ENCODE data around the gene TRPM3.

Gene TRPM3

DNA sequence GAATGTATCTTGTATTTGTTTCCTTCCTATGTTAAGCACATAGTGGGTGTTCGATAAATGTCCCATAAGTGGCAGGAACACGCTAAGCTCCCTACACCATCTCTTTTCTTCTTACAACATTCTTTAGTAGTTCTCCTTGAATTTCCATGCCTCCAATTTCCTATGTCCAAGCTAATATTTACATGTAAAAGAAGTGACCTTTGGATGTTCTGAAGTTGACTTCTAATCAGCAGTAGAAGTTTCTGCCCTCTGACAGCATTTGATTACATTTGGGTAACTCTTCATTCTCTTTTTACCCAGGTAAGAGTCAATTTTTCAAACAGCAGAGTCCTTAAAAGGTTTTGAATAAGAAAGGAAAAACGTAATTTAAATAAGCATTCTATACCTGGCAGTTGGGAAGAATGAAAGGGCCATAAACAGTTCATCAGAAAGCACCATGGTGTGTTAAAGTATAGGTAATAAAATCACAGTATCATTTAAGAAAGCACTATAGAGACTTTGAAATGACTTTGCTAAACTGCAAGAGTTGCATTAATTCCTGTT, 78.9 kb downstream of the TRPM3 start:
- TF ChIP-seq, protein P1, sequence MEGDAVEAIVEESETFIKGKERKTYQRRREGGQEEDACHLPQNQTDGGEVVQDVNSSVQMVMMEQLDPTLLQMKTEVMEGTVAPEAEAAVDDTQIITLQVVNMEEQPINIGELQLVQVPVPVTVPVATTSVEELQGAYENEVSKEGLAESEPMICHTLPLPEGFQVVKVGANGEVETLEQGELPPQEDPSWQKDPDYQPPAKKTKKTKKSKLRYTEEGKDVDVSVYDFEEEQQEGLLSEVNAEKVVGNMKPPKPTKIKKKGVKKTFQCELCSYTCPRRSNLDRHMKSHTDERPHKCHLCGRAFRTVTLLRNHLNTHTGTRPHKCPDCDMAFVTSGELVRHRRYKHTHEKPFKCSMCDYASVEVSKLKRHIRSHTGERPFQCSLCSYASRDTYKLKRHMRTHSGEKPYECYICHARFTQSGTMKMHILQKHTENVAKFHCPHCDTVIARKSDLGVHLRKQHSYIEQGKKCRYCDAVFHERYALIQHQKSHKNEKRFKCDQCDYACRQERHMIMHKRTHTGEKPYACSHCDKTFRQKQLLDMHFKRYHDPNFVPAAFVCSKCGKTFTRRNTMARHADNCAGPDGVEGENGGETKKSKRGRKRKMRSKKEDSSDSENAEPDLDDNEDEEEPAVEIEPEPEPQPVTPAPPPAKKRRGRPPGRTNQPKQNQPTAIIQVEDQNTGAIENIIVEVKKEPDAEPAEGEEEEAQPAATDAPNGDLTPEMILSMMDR (IDR thresholded peaks at IDR 0.05; ENCODE audit: extremely low read depth, missing control alignments) = no peak
- no peak for DNase-seq (ENCODE audit: low spot score)

DNA sequence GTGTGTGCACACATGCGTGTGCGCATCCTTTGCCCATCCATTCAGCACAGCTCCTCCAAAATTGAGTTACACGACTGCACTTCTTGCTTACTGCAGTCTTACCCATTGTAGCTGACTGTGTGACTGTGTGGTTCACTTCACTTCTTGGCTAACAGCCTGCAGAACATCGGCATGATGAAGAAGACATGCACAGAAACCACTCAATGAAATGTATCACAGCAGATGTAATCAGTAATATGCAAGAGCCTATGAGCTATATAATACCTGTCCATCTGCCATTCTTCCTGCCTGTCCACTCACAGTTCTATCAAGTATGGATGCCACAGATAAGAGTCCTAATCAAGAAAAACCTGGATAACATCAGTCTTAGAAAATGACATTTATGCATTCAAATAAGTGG, 83.9 kb downstream of the TRPM3 start:
- TF ChIP-seq, protein P1 (IDR thresholded peaks at IDR 0.05; ENCODE audit: extremely low read depth, missing control alignments) = no peak
- no peak for DNase-seq (ENCODE audit: low spot score)

DNA sequence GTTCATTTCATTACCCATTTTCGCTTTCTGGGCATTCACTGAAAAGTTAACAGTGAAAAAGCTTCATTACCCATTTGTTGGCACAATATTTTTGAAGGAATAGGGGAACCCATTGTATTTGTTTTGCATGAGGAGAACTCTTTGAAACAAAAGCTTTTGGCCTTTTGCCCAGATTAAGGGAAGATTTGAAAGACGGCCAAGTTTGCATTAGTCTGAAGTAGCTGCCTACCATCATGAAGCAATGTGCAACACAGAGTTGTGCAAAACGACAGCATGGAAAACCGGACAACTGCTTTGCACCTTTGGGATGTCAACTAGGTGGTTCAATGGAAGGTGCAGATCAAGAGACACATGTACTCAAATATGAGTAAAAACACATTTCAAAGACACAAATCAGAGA, 84.9 kb downstream of the TRPM3 start:
- TF ChIP-seq, protein P1 (IDR thresholded peaks at IDR 0.05; ENCODE audit: extremely low read depth, missing control alignments) = no peak
- no peak for DNase-seq (ENCODE audit: low spot score)

DNA sequence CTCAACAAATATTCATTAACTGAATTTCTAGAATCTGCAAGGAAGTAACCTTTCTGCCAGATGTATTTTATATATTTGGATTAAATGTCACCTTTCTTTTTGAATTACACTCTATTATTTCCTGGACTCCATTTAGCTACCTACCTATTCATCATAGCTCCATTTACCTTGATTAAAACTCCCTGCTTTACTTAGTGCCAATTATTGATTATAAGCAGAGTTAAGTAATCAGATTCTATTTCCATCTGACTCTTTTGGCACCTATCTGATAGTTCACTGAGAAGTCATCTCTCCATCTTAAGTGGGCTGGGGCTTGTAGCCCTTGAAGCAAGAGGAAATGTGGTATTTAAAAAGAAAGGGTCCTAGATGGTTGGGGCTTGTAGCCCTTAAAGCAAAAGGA, 88.6 kb downstream of the TRPM3 start:
- DNase-seq (ENCODE audit: low spot score) = no peak
- TF ChIP-seq, protein P1 (IDR thresholded peaks at IDR 0.05; ENCODE audit: extremely low read depth, missing control alignments) = no peak

DNA sequence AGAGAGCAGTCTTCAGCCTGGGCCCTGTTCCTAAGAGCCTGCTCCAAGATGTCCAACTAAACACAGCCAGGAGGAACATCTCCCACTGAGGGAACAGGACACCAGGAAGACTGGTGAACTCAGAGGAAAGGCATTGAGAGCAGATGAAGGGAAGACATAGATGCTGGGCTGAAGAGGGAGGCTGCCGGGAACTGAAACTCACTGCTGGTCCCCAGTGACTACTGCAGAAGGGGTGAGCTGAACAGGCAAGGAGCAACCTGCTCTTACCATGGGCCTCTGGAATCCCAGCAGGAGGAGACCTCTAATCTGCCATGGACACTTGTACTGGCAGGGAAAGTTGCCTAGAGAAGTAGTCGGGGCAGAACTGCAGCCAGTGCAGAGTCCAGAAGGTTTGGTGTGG, 95.7 kb downstream of the TRPM3 start:
- no peak for DNase-seq (ENCODE audit: low spot score)
- TF ChIP-seq, protein P1 (IDR thresholded peaks at IDR 0.05; ENCODE audit: extremely low read depth, missing control alignments) = no peak

DNA sequence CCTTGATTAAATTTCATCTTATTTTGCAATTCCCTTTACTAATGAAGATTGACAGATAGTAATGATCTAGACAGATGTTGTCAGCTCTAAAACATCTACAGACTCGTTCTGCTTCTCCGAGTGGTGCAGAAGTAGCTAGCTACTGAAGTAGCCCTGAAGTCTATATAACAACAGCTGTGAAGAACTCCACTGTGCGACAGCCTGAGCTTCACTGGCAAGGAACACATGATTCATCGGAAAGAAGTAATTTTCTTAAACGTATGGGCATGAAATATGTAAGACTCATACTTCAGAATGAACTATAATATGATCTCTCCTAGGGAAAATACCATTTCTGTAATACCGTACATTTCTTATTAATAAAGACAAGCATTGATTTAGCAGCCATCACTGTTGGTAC, 96.2 kb downstream of the TRPM3 start:
- TF ChIP-seq, protein P1 (IDR thresholded peaks at IDR 0.05; ENCODE audit: extremely low read depth, missing control alignments) = no peak
- no peak for DNase-seq (ENCODE audit: low spot score)

DNA sequence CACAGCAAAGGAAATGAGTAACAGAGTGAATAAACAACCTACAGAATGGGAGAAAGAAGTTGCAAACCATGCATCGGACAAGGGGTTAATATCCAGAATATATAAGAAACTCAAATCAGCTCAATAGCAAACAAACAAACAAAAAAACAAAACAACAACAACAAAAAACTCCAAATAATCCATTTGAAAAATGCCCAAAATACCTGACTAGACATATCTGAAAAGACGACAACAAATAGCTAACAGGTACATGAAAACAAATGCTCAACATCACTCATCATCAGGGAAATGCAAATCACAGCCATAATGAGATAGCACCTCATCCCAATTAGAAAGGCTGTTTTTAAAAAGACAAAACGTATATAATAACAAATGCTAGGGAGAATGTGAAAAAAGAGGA, 111.2 kb downstream of the TRPM3 start:
- DNase-seq (ENCODE audit: low spot score) = no peak
- TF ChIP-seq, protein P1 (IDR thresholded peaks at IDR 0.05; ENCODE audit: extremely low read depth, missing control alignments) = no peak

Data from GM20000 (cell line).